ENCODE results near the gene KPNA5. TPM values are rescaled to one million over a fixed set of nuclear protein-coding genes. Genes with fewer than 3 reads are reported as not detected.

The KPNA5 gene
- total and polyA plus RNA-seq, 3 donors from 2014 or later: 23.4 to 50.3 (median 32.8) TPM

- intact Hi-C loops (cut with DNase I; ENCODE audit: low total_unique reads): no loop called here
- no peaks in the 10 kb centered on the region for H3K27me3 ChIP-seq
- WGBS, 2 donors: 77% methylated on average over 1 of the region's 1 CpG
Measured at GRCh38 chr6:116741571-116741970, 60.6 kb downstream of the KPNA5 start.

GRCh38 chr6:116745176-116745575 is 64.2 kb downstream of the KPNA5 start:
- no peak overlapping the region for H3K4me3 ChIP-seq
- DNase-seq: no peak
- H3K4me1 ChIP-seq: no peaks in the 10 kb centered on the region
- 36 to 49% methylated on average over 5 of the region's 5 CpGs for WGBS, 2 donors
- no peaks in the 10 kb centered on the region for H3K9me3 ChIP-seq
- H3K27me3 ChIP-seq: no peaks in the 10 kb centered on the region
- H3K36me3 ChIP-seq (ENCODE audit: low read depth, missing control alignments): no peaks in the 10 kb centered on the region
- H3K27ac ChIP-seq: no peak overlapping the region
- TF ChIP-seq POLR2A (IDR thresholded peaks at IDR 0.05) (no peak), CTCF (IDR thresholded peaks at IDR 0.05) (no peak)
- intact Hi-C loops (cut with DNase I; ENCODE audit: low total_unique reads): no loop called here

More at GRCh38 chr6:116741571-116741970, 60.6 kb downstream of the KPNA5 start:
- no peak for TF ChIP-seq POLR2A (IDR thresholded peaks at IDR 0.05)
- no peak for TF ChIP-seq CTCF (IDR thresholded peaks at IDR 0.05)
- Histone ChIP-seq H3K36me3 (ENCODE audit: low read depth, missing control alignments) (no peaks in the 10 kb centered on the region), H3K9me3 (no peaks in the 10 kb centered on the region), H3K27ac (no peak overlapping the region), H3K4me3 (no peak overlapping the region), H3K4me1 (no peaks in the 10 kb centered on the region)
- DNase-seq: no peak

GRCh38 chr6:116761779-116762178 is 80.8 kb downstream of the KPNA5 start:
- H3K27ac ChIP-seq: no peak overlapping the region
- intact Hi-C loops (cut with DNase I; ENCODE audit: low total_unique reads): no loop called here
- 80 to 82% methylated on average over 4 of the region's 4 CpGs for WGBS, 2 donors
- H3K4me1 ChIP-seq: peaks cover 3% of the 10 kb centered on the region
- DNase-seq: no peak
- TF ChIP-seq POLR2A (IDR thresholded peaks at IDR 0.05) (no peak), CTCF (IDR thresholded peaks at IDR 0.05) (no peak)
- H3K4me3 ChIP-seq: no peak overlapping the region
- no peaks in the 10 kb centered on the region for H3K36me3 ChIP-seq (ENCODE audit: low read depth, missing control alignments)
- H3K27me3 ChIP-seq: no peaks in the 10 kb centered on the region
- H3K9me3 ChIP-seq: no peaks in the 10 kb centered on the region

GRCh38 chr6:116762235-116762634 is 81.2 kb downstream of the KPNA5 start:
- no peaks in the 10 kb centered on the region for H3K27me3 ChIP-seq

More at GRCh38 chr6:116762235-116762634, 81.2 kb downstream of the KPNA5 start:
- intact Hi-C loops (cut with DNase I; ENCODE audit: low total_unique reads): no loop called here
- WGBS, 2 donors: 94 to 100% methylated on average over 1 of the region's 1 CpG
- TF ChIP-seq POLR2A (IDR thresholded peaks at IDR 0.05) (no peak), CTCF (IDR thresholded peaks at IDR 0.05) (no peak)
- Histone ChIP-seq H3K4me1 (peaks cover 3% of the 10 kb centered on the region), H3K9me3 (no peaks in the 10 kb centered on the region), H3K4me3 (no peak overlapping the region), H3K36me3 (ENCODE audit: low read depth, missing control alignments) (no peaks in the 10 kb centered on the region), H3K27ac (no peak overlapping the region)
- no peak for DNase-seq

Data from testis (tissue), 3 donors.